GM23338 (cell line): ENCODE results near the gene SNTB2. TPM values are rescaled to one million over a fixed set of nuclear protein-coding genes. Genes with fewer than 3 reads are reported as not detected.

Source experiments
- ATAC-seq: fragments of 200-7000 bp; cut with Tn5 transposase; 3 replicates; pipeline ENCODE4 v1.9.1; 2020
- DNase-seq: peaks from one replicate; pipeline ENCODE4 v3.0.0-alpha.2; 2015; ENCODE audit warnings: low spot score
- H2AFZ ChIP-seq: fragments of 200-600 bp; sonication (generic); 2 replicates; pipeline ENCODE4 v1.8.0; 2016; ENCODE audit warnings: antibody characterized with exemption, mild to moderate bottlenecking, moderate library complexity
- H3F3A ChIP-seq: fragments of 200-600 bp; sonication (generic); replicated peaks from 2 replicates; pipeline ENCODE4 v1.8.0; 2017; ENCODE audit warnings: antibody characterized with exemption, mixed run types, low read depth
- H3K27ac ChIP-seq: fragments of 200-600 bp; sonication (generic); 2 replicates; pipeline ENCODE4 v1.6.1; 2016; ENCODE audit warnings: low read depth
- H3K27me3 ChIP-seq: fragments of 200-600 bp; sonication (generic); 2 replicates; pipeline ENCODE4 v1.8.0; 2016; ENCODE audit warnings: mild to moderate bottlenecking, mixed run types, moderate library complexity; ENCODE audit not compliant: insufficient read depth
- H3K36me3 ChIP-seq: fragments of 200-600 bp; sonication (generic); 2 replicates; pipeline ENCODE4 v1.8.0; 2016; ENCODE audit warnings: mild to moderate bottlenecking; ENCODE audit not compliant: insufficient read depth
- H3K4me1 ChIP-seq: fragments of 200-600 bp; sonication (generic); 2 replicates; pipeline ENCODE4 v1.8.0; 2016; ENCODE audit warnings: mild to moderate bottlenecking, moderate library complexity; ENCODE audit not compliant: insufficient read depth
- H3K4me2 ChIP-seq: fragments of 200-600 bp; sonication (generic); 2 replicates; pipeline ENCODE4 v1.7.1; 2017; ENCODE audit warnings: mixed run types
- H3K4me3 ChIP-seq: fragments of 200-600 bp; sonication (generic); 2 replicates; pipeline ENCODE4 v1.6.1; 2016; ENCODE audit warnings: mixed run types
- H3K79me2 ChIP-seq: fragments of 200-600 bp; sonication (generic); replicated peaks from 2 replicates; pipeline ENCODE4 v1.8.0; 2017; ENCODE audit warnings: mild to moderate bottlenecking; ENCODE audit not compliant: insufficient read depth
- H3K9me2 ChIP-seq: fragments of 200-600 bp; sonication (generic); 2 replicates; pipeline ENCODE4 v1.8.0; 2017; ENCODE audit not compliant: insufficient read depth
- H4K20me1 ChIP-seq: fragments of 200-600 bp; sonication (generic); replicated peaks from 2 replicates; pipeline ENCODE4 v1.8.0; 2017; ENCODE audit warnings: mild to moderate bottlenecking; ENCODE audit not compliant: insufficient read depth
- H3K27ac Mint-ChIP-seq: 2 replicates; pipeline ENCODE4 v1.8.0; 2020; ENCODE audit warnings: inconsistent platforms, mild to moderate bottlenecking, moderate library complexity, mixed read lengths
- H3K27me3 Mint-ChIP-seq: 3 replicates; pipeline ENCODE4 v1.8.0; 2022; ENCODE audit warnings: low read depth, mild to moderate bottlenecking, moderate library complexity, mixed read lengths, inconsistent platforms; ENCODE audit not compliant: insufficient read depth, poor library complexity
- H3K36me3 Mint-ChIP-seq: 3 replicates; pipeline ENCODE4 v1.8.0; 2021; ENCODE audit warnings: low read depth, mild to moderate bottlenecking, inconsistent platforms, moderate library complexity, mixed read lengths
- H3K4me1 Mint-ChIP-seq: 3 replicates; pipeline ENCODE4 v1.8.0; 2020; ENCODE audit warnings: mild to moderate bottlenecking, inconsistent platforms, mixed read lengths
- H3K4me3 Mint-ChIP-seq: 3 replicates; pipeline ENCODE4 v1.8.0; 2021; ENCODE audit warnings: moderate library complexity, mild to moderate bottlenecking, inconsistent platforms, mixed read lengths
- H3K9me3 Mint-ChIP-seq: 3 replicates; pipeline ENCODE4 v1.8.0; 2020; ENCODE audit warnings: moderate library complexity, mild to moderate bottlenecking, inconsistent platforms, mixed read lengths
- CREB1 ChIP-seq: fragments of 250-450 bp; sonication (Bioruptor Pico); IDR thresholded peaks from 2 replicates; pipeline ENCODE4 v1.5.0; 2020; ENCODE audit warnings: low read depth, mild to moderate bottlenecking, moderate library complexity
- CTCF ChIP-seq, 2 experiments: fragments of 200-600 bp in 1 of 2; sonication (generic) in 1 of 2; conservative IDR thresholded peaks; 2 replicates each; pipeline versions ENCODE4 v1.5.1 to v1.6.1; 2016 to 2017; ENCODE audit warnings: antibody characterized with exemption in 2 of 2, low read depth in 2 of 2, mild to moderate bottlenecking in 2 of 2, moderate library complexity in 1 of 2
- ETS1 ChIP-seq: IDR thresholded peaks from 2 replicates; pipeline ENCODE4 v1.6.1; 2016; ENCODE audit warnings: antibody characterized with exemption
- EZH2 ChIP-seq: fragments of 200-600 bp; sonication (generic); IDR thresholded peaks from one replicate; pipeline ENCODE4 v1.8.0; 2017; ENCODE audit warnings: antibody characterized with exemption, mild to moderate bottlenecking, low read depth; ENCODE audit not compliant: unreplicated experiment
- EZH2phosphoT487 ChIP-seq: fragments of 200-600 bp; sonication (generic); IDR thresholded peaks from one replicate; pipeline ENCODE4 v1.8.1; 2018; ENCODE audit warnings: antibody characterized with exemption; ENCODE audit not compliant: unreplicated experiment
- JUNB ChIP-seq: IDR thresholded peaks from one replicate; pipeline ENCODE4 v1.6.1; 2016; ENCODE audit warnings: antibody characterized with exemption; ENCODE audit not compliant: unreplicated experiment
- NANOG ChIP-seq: IDR thresholded peaks from 2 replicates; pipeline ENCODE4 v1.6.1; 2016; ENCODE audit warnings: antibody characterized with exemption, borderline replicate concordance
- POLR2AphosphoS5 ChIP-seq: IDR thresholded peaks from 2 replicates; pipeline ENCODE4 v1.6.1; 2016; ENCODE audit warnings: antibody characterized with exemption, low read depth
- REST ChIP-seq: IDR thresholded peaks from one replicate; pipeline ENCODE4 v1.6.1; 2018; ENCODE audit warnings: antibody characterized with exemption; ENCODE audit not compliant: unreplicated experiment
- STAT1 ChIP-seq: IDR thresholded peaks from one replicate; pipeline ENCODE4 v1.6.1; 2016; ENCODE audit warnings: antibody characterized with exemption; ENCODE audit not compliant: unreplicated experiment
- ZNF114 ChIP-seq: fragments of 250-450 bp; sonication (Bioruptor Pico); IDR thresholded peaks from 2 replicates; pipeline ENCODE4 v1.5.0; 2020; ENCODE audit warnings: mild to moderate bottlenecking, moderate library complexity
- ZNF331 ChIP-seq: fragments of 250-450 bp; sonication (Bioruptor Pico); IDR thresholded peaks from 2 replicates; pipeline ENCODE4 v1.5.0; 2020; ENCODE audit warnings: low read depth, mild to moderate bottlenecking, moderate library complexity
- polyA plus RNA-seq: library from polyadenylated mRNA; unstranded; fragments of >200 nt; fragmentation: Nextera tagmentation; extraction: Ambion mirVana; gene quantifications from 2 replicates; pipeline ENCODE4 v1.2.1, GENCODE V29; 2016
- total RNA-seq: library from RNA; depleted of rRNA; stranded (reverse); fragments of >200 nt; shearing (Covaris generic); gene quantifications from 2 replicates; pipeline ENCODE4 v1.2.3, GENCODE V29; 2014
- TF ChIP-seq, protein P1 (sequence below): fragments of 250-450 bp; sonication (Bioruptor Pico); IDR thresholded peaks from 2 replicates; pipeline ENCODE4 v1.5.0; 2020; ENCODE audit warnings: mild to moderate bottlenecking, moderate library complexity

Gene SNTB2
- total and polyA plus RNA-seq, 2 experiments from 2014 or later = 4.8 to 42.7 TPM

GRCh38 chr16:69240331-69240730 is 53.4 kb downstream of the SNTB2 start:
- DNase-seq = no peak
- H3K27ac Mint-ChIP-seq = no peak overlapping the region

More at GRCh38 chr16:69240331-69240730, 53.4 kb downstream of the SNTB2 start:
- Histone ChIP-seq H3K27me3 (no peaks in the 10 kb centered on the region), H4K20me1 (peaks cover 8% of the 10 kb centered on the region; the same call in 1 of the 2 replicates), H3K9me2 (no peaks in the 10 kb centered on the region), H3K36me3 (no peaks in the 10 kb centered on the region), H3K4me3 (no peak overlapping the region), H2AFZ (no peak overlapping the region), H3K4me1 (no peaks in the 10 kb centered on the region), H3F3A (0 out of 2 replicates have a peak, but pooled peaks cover 3% of the 10 kb centered on the region), H3K4me2 (no peak overlapping the region), H3K79me2 (peaks cover 26% of the 10 kb centered on the region), H3K27ac (no peak overlapping the region)
- Mint-ChIP-seq H3K4me3 (no peak overlapping the region), H3K36me3 (no peaks in the 10 kb centered on the region), H3K27me3 (no peaks in the 10 kb centered on the region), H3K9me3 (no peaks in the 10 kb centered on the region), H3K4me1 (no peaks in the 10 kb centered on the region)
- TF ChIP-seq, protein P1, sequence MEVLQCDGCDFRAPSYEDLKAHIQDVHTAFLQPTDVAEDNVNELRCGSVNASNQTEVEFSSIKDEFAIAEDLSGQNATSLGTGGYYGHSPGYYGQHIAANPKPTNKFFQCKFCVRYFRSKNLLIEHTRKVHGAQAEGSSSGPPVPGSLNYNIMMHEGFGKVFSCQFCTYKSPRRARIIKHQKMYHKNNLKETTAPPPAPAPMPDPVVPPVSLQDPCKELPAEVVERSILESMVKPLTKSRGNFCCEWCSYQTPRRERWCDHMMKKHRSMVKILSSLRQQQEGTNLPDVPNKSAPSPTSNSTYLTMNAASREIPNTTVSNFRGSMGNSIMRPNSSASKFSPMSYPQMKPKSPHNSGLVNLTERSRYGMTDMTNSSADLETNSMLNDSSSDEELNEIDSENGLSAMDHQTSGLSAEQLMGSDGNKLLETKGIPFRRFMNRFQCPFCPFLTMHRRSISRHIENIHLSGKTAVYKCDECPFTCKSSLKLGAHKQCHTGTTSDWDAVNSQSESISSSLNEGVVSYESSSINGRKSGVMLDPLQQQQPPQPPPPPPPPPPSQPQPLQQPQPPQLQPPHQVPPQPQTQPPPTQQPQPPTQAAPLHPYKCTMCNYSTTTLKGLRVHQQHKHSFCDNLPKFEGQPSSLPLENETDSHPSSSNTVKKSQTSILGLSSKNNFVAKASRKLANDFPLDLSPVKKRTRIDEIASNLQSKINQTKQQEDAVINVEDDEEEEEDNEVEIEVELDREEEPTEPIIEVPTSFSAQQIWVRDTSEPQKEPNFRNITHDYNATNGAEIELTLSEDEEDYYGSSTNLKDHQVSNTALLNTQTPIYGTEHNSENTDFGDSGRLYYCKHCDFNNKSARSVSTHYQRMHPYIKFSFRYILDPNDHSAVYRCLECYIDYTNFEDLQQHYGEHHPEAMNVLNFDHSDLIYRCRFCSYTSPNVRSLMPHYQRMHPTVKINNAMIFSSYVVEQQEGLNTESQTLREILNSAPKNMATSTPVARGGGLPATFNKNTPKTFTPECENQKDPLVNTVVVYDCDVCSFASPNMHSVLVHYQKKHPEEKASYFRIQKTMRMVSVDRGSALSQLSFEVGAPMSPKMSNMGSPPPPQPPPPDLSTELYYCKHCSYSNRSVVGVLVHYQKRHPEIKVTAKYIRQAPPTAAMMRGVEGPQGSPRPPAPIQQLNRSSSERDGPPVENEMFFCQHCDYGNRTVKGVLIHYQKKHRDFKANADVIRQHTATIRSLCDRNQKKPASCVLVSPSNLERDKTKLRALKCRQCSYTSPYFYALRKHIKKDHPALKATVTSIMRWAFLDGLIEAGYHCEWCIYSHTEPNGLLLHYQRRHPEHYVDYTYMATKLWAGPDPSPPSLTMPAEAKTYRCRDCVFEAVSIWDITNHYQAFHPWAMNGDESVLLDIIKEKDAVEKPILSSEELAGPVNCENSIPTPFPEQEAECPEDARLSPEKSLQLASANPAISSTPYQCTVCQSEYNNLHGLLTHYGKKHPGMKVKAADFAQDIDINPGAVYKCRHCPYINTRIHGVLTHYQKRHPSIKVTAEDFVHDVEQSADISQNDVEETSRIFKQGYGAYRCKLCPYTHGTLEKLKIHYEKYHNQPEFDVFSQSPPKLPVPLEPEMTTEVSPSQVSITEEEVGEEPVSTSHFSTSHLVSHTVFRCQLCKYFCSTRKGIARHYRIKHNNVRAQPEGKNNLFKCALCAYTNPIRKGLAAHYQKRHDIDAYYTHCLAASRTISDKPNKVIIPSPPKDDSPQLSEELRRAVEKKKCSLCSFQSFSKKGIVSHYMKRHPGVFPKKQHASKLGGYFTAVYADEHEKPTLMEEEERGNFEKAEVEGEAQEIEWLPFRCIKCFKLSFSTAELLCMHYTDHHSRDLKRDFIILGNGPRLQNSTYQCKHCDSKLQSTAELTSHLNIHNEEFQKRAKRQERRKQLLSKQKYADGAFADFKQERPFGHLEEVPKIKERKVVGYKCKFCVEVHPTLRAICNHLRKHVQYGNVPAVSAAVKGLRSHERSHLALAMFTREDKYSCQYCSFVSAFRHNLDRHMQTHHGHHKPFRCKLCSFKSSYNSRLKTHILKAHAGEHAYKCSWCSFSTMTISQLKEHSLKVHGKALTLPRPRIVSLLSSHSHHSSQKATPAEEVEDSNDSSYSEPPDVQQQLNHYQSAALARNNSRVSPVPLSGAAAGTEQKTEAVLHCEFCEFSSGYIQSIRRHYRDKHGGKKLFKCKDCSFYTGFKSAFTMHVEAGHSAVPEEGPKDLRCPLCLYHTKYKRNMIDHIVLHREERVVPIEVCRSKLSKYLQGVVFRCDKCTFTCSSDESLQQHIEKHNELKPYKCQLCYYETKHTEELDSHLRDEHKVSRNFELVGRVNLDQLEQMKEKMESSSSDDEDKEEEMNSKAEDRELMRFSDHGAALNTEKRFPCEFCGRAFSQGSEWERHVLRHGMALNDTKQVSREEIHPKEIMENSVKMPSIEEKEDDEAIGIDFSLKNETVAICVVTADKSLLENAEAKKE (CRISPR knock-in tag) = no peak
- no peak for TF ChIP-seq JUNB
- no peak for TF ChIP-seq CREB1
- no peak for TF ChIP-seq POLR2AphosphoS5
- TF ChIP-seq CTCF (conservative IDR thresholded peaks at IDR 0.05; ENCODE audit: low read depth in 2 of 2) = no peak
- no peak for TF ChIP-seq STAT1
- TF ChIP-seq EZH2phosphoT487 = no peak
- TF ChIP-seq ETS1 = no peak
- TF ChIP-seq ZNF114 (CRISPR knock-in tag) = no peak
- no peak for TF ChIP-seq NANOG
- TF ChIP-seq REST = no peak
- no peak for TF ChIP-seq ZNF331 (CRISPR knock-in tag)
- TF ChIP-seq EZH2 = no peak
- ATAC-seq = no peak
